Measurements from ENCODE around the gene P3H3. TPM values are rescaled to one million over a fixed set of nuclear protein-coding genes. Genes with fewer than 3 reads are reported as not detected.

Gene P3H3
- total RNA-seq, 1 donor from 2014 or later = 37.3 TPM

- peaks cover 13% of the 10 kb centered on the region for H3K4me1 ChIP-seq
- intact Hi-C loops (cut with DNase I) = no loop called here
- no peak overlapping the region for H3K27ac ChIP-seq
- H3K4me3 ChIP-seq = no peak overlapping the region
- TF ChIP-seq POLR2AphosphoS5 (IDR thresholded peaks at IDR 0.05; ENCODE audit: insufficient read depth in 1 of 2, low read depth in 1 of 2) (no peak), CTCF (IDR thresholded peaks at IDR 0.05) (no peak), POLR2A (IDR thresholded peaks at IDR 0.05) (no peak)
- DNase-seq (ENCODE audit: extremely low spot score in 2 of 2) = no peak
- no peaks in the 10 kb centered on the region for H3K9me3 ChIP-seq
- H3K36me3 ChIP-seq = no peaks in the 10 kb centered on the region
- no peaks in the 10 kb centered on the region for H3K27me3 ChIP-seq
These were observed 11.1 kb upstream of the P3H3 start for GRCh38 chr12:6817098-6817497.

GRCh38 chr12:6817662-6818157 lies 10.5 kb upstream of the P3H3 start:
- intact Hi-C loops (cut with DNase I) = no loop called here
- Histone ChIP-seq H3K9me3 (no peaks in the 10 kb centered on the region), H3K4me1 (peaks cover 19% of the 10 kb centered on the region), H3K36me3 (no peaks in the 10 kb centered on the region), H3K27ac (no peak overlapping the region), H3K4me3 (no peak overlapping the region), H3K27me3 (no peaks in the 10 kb centered on the region)
- TF ChIP-seq CTCF (IDR thresholded peaks at IDR 0.05) (no peak), POLR2A (IDR thresholded peaks at IDR 0.05) (no peak), POLR2AphosphoS5 (IDR thresholded peaks at IDR 0.05; ENCODE audit: insufficient read depth in 1 of 2, low read depth in 1 of 2) (no peak)
- no peak for DNase-seq (ENCODE audit: extremely low spot score in 2 of 2)

- DNase-seq (ENCODE audit: extremely low spot score in 2 of 2) = no peak
- Histone ChIP-seq H3K36me3 (no peaks in the 10 kb centered on the region), H3K9me3 (no peaks in the 10 kb centered on the region), H3K4me1 (peaks cover 19% of the 10 kb centered on the region), H3K27me3 (no peaks in the 10 kb centered on the region), H3K4me3 (no peak overlapping the region), H3K27ac (no peak overlapping the region)
- intact Hi-C loops (cut with DNase I) = no loop called here
- TF ChIP-seq POLR2A (IDR thresholded peaks at IDR 0.05) (no peak), CTCF (IDR thresholded peaks at IDR 0.05) (no peak), POLR2AphosphoS5 (IDR thresholded peaks at IDR 0.05; ENCODE audit: insufficient read depth in 1 of 2, low read depth in 1 of 2) (no peak)
These were observed 10.0 kb upstream of the P3H3 start for GRCh38 chr12:6818222-6818621.

GRCh38 chr12:6818645-6819044 lies 9.6 kb upstream of the P3H3 start:
- no peak for DNase-seq (ENCODE audit: extremely low spot score in 2 of 2)
- intact Hi-C loops (cut with DNase I) = no loop called here
- no peaks in the 10 kb centered on the region for H3K36me3 ChIP-seq
- no peak overlapping the region for H3K27ac ChIP-seq
- TF ChIP-seq POLR2A (IDR thresholded peaks at IDR 0.05) (no peak), CTCF (IDR thresholded peaks at IDR 0.05) (no peak), POLR2AphosphoS5 (IDR thresholded peaks at IDR 0.05; ENCODE audit: insufficient read depth in 1 of 2, low read depth in 1 of 2) (no peak)
- no peaks in the 10 kb centered on the region for H3K9me3 ChIP-seq
- peaks cover 19% of the 10 kb centered on the region for H3K4me1 ChIP-seq
- no peaks in the 10 kb centered on the region for H3K27me3 ChIP-seq
- no peak overlapping the region for H3K4me3 ChIP-seq

DNA sequence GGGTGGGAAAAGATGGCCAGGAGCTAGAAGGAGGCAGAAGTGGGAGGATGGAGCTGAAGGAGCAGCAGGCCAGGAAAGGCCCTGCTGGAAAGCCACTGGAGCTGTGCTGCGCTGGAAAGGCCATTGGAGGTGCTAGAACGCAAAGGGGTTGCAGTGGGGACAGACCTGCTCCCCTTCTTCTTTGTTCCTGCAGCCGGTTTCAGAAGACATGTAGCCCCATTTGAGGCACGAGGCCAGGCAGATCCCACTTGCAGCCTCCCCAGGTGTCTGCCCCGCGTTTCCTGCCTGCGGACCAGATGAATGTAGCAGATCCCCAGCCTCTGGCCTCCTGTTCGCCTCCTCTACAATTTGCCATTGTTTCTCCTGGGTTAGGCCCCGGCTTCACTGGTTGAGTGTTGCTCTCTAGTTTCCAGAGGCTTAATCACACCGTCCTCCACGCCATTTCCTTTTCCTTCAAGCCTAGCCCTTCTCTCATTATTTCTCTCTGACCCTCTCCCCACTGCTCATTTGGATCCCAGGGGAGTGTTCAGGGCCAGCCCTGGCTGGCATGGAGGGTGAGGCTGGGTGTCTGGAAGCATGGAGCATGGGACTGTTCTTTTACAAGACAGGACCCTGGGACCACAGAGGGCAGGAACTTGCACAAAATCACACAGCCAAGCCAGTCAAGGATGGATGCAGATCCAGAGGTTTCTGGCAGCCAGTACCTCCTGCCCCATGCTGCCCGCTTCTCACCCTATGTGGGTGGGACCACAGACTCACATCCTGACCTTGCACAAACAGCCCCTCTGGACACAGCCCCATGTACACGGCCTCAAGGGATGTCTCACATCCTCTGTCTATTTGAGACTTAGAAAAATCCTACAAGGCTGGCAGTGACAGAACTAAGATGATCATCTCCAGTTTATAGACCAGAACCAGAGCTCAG lies 8.8 kb upstream of the P3H3 start:
- Histone ChIP-seq H3K36me3 (no peaks in the 10 kb centered on the region), H3K27me3 (no peaks in the 10 kb centered on the region), H3K4me1 (peaks cover 19% of the 10 kb centered on the region), H3K4me3 (no peak overlapping the region), H3K27ac (no peak overlapping the region), H3K9me3 (no peaks in the 10 kb centered on the region)
- no peak for DNase-seq (ENCODE audit: extremely low spot score in 2 of 2)
- intact Hi-C loops (cut with DNase I) = no loop called here
- no peak for TF ChIP-seq CTCF (IDR thresholded peaks at IDR 0.05)
- no peak for TF ChIP-seq POLR2AphosphoS5 (IDR thresholded peaks at IDR 0.05; ENCODE audit: insufficient read depth in 1 of 2, low read depth in 1 of 2)
- TF ChIP-seq POLR2A (IDR thresholded peaks at IDR 0.05) = no peak
